Stomach (tissue), 9 donors: Measurements from ENCODE around the gene CDK11A. TPM values are rescaled to one million over a fixed set of nuclear protein-coding genes. Genes with fewer than 3 reads are reported as not detected.

Source experiments
- DNase-seq, 2 donors: peaks; one replicate each; pipeline versions ENCODE4 v3.0.0 to v3.0.0-alpha.2; 2013 to 2019
- H3K27ac ChIP-seq, 5 donors: fragments of 200-600 bp in 4 of 5; sonication (generic) in 4 of 5; one replicate each; pipeline ENCODE4 v1.5.1; 2013 to 2019; ENCODE audit warnings: mild to moderate bottlenecking in 1 of 5, moderate library complexity in 1 of 5
- H3K27me3 ChIP-seq, 3 donors: fragments of 200-600 bp; sonication (generic); one replicate each; pipeline ENCODE4 v1.5.1; 2017 to 2019; ENCODE audit warnings: mixed run types in 1 of 3
- H3K36me3 ChIP-seq, 4 donors: fragments of 200-600 bp; sonication (generic); 1 replicate in 3 of 4; 2 replicates in 1 of 4; pipeline ENCODE4 v1.5.1; 2016 to 2019
- H3K4me1 ChIP-seq, 4 donors: fragments of 200-600 bp; sonication (generic); one replicate each; pipeline ENCODE4 v1.5.1; 2016 to 2019
- H3K4me3 ChIP-seq, 4 donors: fragments of 200-600 bp; sonication (generic) in 3 of 4; one replicate each; pipeline ENCODE4 v1.5.1; 2016 to 2019; ENCODE audit warnings: mild to moderate bottlenecking in 1 of 4
- H3K9me3 ChIP-seq, 4 donors: fragments of 200-600 bp; sonication (generic); one replicate each; pipeline ENCODE4 v1.5.1; 2016 to 2019
- EP300 ChIP-seq: sonication (generic); formaldehyde crosslinking; IDR thresholded peaks from one replicate; pipeline ENCODE4 v1.6.1; 2017; ENCODE audit warnings: antibody characterized with exemption
- POLR2A ChIP-seq, 4 donors: fragments of 450-650 bp; IDR thresholded peaks; one replicate each; pipeline ENCODE4 v1.6.1; 2016; ENCODE audit warnings: antibody characterized with exemption in 4 of 4, control low read depth in 2 of 4, mild to moderate bottlenecking in 1 of 4, moderate library complexity in 1 of 4
- POLR2AphosphoS5 ChIP-seq, 3 donors: sonication (generic); formaldehyde crosslinking; IDR thresholded peaks; one replicate each; pipeline ENCODE4 v1.6.1; 2016; ENCODE audit warnings: antibody characterized with exemption in 3 of 3
- WGBS, 5 donors: extraction: QIAGEN DNeasy Blood & Tissue Kit in 3 of 5; methylation state at CpG; one replicate each; pipeline versions ENCODE4 v1.1.5 to v1.1.7; 2013 to 2018; 5-methylcytosine and 5-hydroxymethylcytosine counted together
- intact Hi-C: fragments of 100-400 bp; cut with DNase I; formaldehyde crosslinking; loops from one replicate; pipeline ENCODE4 v1.15.1; 2023; ENCODE audit warnings: low total_unique reads
- polyA plus RNA-seq, 3 donors: library from polyadenylated mRNA; stranded (reverse); fragments of 200-250 nt; gene quantifications; one replicate each; pipeline ENCODE4 v1.2.3, GENCODE V29; 2013
- total RNA-seq, 5 donors: library from RNA; depleted of rRNA; stranded (reverse); fragments of >200 nt; gene quantifications; one replicate each; pipeline versions ENCODE4 v1.1.0 to v1.2.3, GENCODE V29; 2014 to 2016
- TF ChIP-seq, protein P1 (sequence below), 7 experiments: fragments of 450-650 bp in 4 of 7; fragments of 200-600 bp in 3 of 7; sonication (generic) in 3 of 7; IDR thresholded peaks; one replicate each; pipeline ENCODE4 v1.5.1; 2016 to 2019; ENCODE audit warnings: antibody characterized with exemption in 7 of 7, control low read depth in 2 of 7, mild to moderate bottlenecking in 1 of 7
- donor health status: healthy with polysubstance abuse.
- donor health status: Bipolar disorder and iron deficiency.
- donor health status: healthy.

CDK11A gene
- total and polyA plus RNA-seq, 8 donors: 27.3 to 233 (median 57.4) TPM

DNA sequence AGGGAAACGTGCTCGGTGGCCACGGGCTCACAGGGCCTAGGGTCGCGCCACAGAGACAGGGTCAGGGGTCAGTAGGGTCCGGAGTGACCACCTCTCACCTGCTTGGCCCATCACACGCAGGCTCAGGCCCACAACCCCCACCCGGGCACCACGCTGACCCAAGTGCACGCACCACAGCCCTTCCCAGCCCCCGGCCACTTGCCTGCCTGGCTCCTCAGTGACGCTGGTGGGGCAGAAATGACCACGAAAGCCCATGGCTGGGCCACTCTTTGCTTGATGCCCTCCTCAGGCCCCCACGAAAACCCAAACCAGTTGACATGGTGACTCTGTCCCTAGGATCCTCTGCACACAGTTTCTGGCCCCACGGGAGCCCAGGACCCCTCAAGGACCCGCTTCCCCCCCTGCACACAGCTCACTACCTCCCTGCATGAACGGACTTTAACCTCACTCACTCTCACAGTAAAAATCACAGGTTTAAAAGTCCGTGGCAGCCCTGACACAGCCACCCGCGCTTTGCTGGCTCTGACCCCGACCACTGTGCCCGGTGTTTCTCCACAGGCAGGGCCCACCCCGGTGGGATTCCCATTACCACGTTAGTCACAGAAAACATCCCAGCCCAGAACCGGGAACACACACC, 33.4 kb upstream of the CDK11A start:
- TF ChIP-seq POLR2AphosphoS5 (IDR thresholded peaks at IDR 0.05) (no peak), EP300 (no peak), POLR2A (IDR thresholded peaks at IDR 0.05) (no peak)
- TF ChIP-seq, protein P1, sequence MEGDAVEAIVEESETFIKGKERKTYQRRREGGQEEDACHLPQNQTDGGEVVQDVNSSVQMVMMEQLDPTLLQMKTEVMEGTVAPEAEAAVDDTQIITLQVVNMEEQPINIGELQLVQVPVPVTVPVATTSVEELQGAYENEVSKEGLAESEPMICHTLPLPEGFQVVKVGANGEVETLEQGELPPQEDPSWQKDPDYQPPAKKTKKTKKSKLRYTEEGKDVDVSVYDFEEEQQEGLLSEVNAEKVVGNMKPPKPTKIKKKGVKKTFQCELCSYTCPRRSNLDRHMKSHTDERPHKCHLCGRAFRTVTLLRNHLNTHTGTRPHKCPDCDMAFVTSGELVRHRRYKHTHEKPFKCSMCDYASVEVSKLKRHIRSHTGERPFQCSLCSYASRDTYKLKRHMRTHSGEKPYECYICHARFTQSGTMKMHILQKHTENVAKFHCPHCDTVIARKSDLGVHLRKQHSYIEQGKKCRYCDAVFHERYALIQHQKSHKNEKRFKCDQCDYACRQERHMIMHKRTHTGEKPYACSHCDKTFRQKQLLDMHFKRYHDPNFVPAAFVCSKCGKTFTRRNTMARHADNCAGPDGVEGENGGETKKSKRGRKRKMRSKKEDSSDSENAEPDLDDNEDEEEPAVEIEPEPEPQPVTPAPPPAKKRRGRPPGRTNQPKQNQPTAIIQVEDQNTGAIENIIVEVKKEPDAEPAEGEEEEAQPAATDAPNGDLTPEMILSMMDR (IDR thresholded peaks at IDR 0.05): no peak
- 69 to 82% (median 78%) methylated on average over 25 of the region's 25 CpGs for WGBS, 5 donors
- no peaks in the 10 kb centered on the region for H3K27me3 ChIP-seq
- no peak for DNase-seq
- no peaks in the 10 kb centered on the region for H3K9me3 ChIP-seq
- peaks cover 23 to 35% (median 31%) of the 10 kb centered on the region in 4 donors for H3K4me1 ChIP-seq
- H3K36me3 ChIP-seq: peaks cover 72 to 98% (median 94%) of the 10 kb centered on the region in 4 donors
- H3K4me3 ChIP-seq: peak overlapping the region in 3 of 4 donors; percentile 5 to 26 (median 8)
- intact Hi-C loops: no loop called here
- peak overlapping the region; percentile 84 to 94 (median 91) for H3K27ac ChIP-seq

DNA sequence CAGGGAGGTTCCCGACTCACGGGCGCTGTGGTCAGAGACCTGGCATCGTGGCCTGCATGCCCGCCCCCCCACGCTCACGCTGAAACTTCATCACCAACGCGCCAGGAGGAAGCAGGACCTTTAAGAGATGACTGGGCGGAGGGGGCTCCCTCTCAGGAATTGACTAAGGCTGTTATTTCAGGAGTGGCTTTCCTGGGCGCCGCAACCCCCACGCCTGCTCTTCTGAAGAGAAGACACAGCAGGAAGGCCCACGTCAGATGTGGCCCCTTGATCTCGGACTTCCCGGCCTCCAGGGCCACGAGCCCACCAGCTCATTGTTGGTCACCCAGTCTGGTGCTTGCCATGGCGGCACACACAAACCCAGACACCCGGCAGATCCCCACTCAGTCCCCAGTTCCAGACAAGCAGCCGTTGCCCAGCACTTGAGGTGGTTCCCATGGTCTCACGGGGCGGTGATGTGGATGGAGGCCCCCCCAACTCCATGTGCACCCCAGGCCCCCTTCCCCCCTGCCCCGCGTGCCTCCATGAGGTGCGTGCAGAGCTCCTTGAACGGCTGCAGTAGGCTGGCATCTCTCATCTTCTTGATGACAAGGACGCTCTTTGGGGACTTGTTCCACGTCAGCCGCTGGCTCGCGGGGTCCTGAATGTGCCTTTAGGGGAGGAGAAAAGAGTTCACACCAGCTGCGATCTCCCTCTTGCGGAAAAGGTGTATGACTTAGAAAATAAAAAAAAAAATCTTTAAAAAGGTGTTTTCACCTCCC, 32.7 kb upstream of the CDK11A start:
- TF ChIP-seq EP300 (no peak), POLR2A (IDR thresholded peaks at IDR 0.05) (no peak), POLR2AphosphoS5 (IDR thresholded peaks at IDR 0.05) (no peak)
- TF ChIP-seq, protein P1 (IDR thresholded peaks at IDR 0.05): no peak
- H3K36me3 ChIP-seq: peaks cover 70 to 97% (median 93%) of the 10 kb centered on the region in 4 donors
- no peak overlapping the region for H3K4me3 ChIP-seq
- no peaks in the 10 kb centered on the region for H3K9me3 ChIP-seq
- H3K27ac ChIP-seq: peak overlapping the region in 3 of 5 donors; percentile 84 to 93 (median 91)
- intact Hi-C loops: no loop called here
- H3K4me1 ChIP-seq: peaks cover 23 to 35% (median 31%) of the 10 kb centered on the region in 4 donors
- no peaks in the 10 kb centered on the region for H3K27me3 ChIP-seq
- WGBS, 5 donors: 89 to 94% (median 92%) methylated on average over 29 to 33 of the region's 33 CpGs
- DNase-seq: no peak

DNA sequence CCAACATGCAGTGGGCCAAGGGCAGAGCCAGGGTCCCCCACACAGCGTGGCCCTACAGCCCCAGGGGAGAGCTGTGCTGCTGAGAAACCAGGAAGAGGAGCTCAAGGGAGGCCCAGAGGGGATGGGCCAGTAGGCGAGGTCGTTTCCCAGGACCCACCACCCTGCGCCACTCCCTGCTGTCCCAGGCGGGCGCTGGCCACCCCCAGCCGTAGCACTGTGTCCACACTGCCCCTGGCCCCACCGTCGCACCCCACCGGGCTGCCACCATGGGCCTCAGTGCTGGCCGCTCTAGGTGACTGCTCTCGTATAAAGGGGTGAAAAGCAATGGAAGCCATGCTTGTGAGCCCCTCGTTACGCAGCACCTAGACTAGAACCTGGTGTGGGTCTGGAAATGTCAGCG, 31.7 kb upstream of the CDK11A start:
- H3K9me3 ChIP-seq: no peaks in the 10 kb centered on the region
- no peak for TF ChIP-seq POLR2A (IDR thresholded peaks at IDR 0.05)
- TF ChIP-seq EP300: no peak
- TF ChIP-seq, protein P1 (IDR thresholded peaks at IDR 0.05): no peak
- no peak for TF ChIP-seq POLR2AphosphoS5 (IDR thresholded peaks at IDR 0.05)
- no peaks in the 10 kb centered on the region for H3K27me3 ChIP-seq
- peaks cover 60 to 87% (median 84%) of the 10 kb centered on the region in 4 donors for H3K36me3 ChIP-seq
- intact Hi-C loops: no loop called here
- no peak for DNase-seq
- WGBS, 5 donors: 88 to 94% (median 91%) methylated on average over 4 to 15 of the region's 15 CpGs
- no peak overlapping the region for H3K4me3 ChIP-seq
- H3K27ac ChIP-seq: no peak overlapping the region
- peaks cover 23 to 35% (median 31%) of the 10 kb centered on the region in 4 donors for H3K4me1 ChIP-seq

DNA sequence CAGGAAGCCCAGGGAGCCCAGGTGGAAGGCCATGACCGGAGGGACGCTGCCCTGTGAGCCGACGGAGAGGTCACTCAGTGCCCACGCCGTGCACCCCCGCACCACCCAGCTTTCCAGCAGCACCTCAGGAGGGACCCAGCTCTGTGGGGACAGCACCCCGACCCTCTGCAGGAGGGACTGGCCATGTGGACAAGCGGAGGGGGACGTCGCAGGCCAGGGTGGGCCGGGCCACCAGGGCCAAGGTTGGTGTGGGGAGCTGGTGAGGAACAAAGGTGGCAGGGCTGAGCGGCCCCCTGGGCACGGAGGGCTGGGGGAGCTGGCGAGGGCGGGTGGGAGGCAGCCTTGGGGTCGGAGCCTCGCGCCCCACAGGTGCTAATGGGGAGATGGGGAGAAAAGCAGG, 31.3 kb upstream of the CDK11A start:
- TF ChIP-seq EP300 (no peak), POLR2A (IDR thresholded peaks at IDR 0.05) (no peak)
- no peak for DNase-seq
- H3K27me3 ChIP-seq: no peaks in the 10 kb centered on the region
- no peak overlapping the region for H3K27ac ChIP-seq
- no peak overlapping the region for H3K4me3 ChIP-seq
- peaks cover 23 to 35% (median 31%) of the 10 kb centered on the region in 4 donors for H3K4me1 ChIP-seq
- peaks cover 57 to 83% (median 79%) of the 10 kb centered on the region in 4 donors for H3K36me3 ChIP-seq
- H3K9me3 ChIP-seq: no peaks in the 10 kb centered on the region
- intact Hi-C loops: no loop called here
- 88 to 93% (median 91%) methylated on average over 17 to 19 of the region's 19 CpGs for WGBS, 5 donors
